ENCODE results near the gene CENPE.

The CENPE gene

GRCh38 chr4:103060453-103061148 is 137.5 kb downstream of the CENPE start:
- H3K9me3 ChIP-seq (ENCODE audit: severe bottlenecking), result no peaks in the 10 kb centered on the region
- no peak for DNase-seq (ENCODE audit: low spot score)
- no peaks in the 10 kb centered on the region for H3K4me1 ChIP-seq (ENCODE audit: insufficient read depth, poor library complexity, severe bottlenecking)
- no peak overlapping the region for H3K27ac ChIP-seq (ENCODE audit: poor library complexity, severe bottlenecking)
- no peak overlapping the region for H3K4me3 ChIP-seq (ENCODE audit: severe bottlenecking)
- no peak for ATAC-seq (ENCODE audit: low read depth)
- no peaks in the 10 kb centered on the region for H3K27me3 ChIP-seq (ENCODE audit: insufficient read depth, poor library complexity, severe bottlenecking)
- TF ChIP-seq CTCF (IDR thresholded peaks at IDR 0.05; ENCODE audit: poor library complexity, severe bottlenecking), result no peak
- peaks cover 30% of the 10 kb centered on the region for H3K36me3 ChIP-seq (ENCODE audit: low read depth)

All from RWPE2 (cell line).